Activated CD4-positive, CD25-positive, alpha-beta regulatory T cell treated with anti-CD3 and anti-CD28 coated beads, Interleukin-2, amount 50 U/mL, for 72 hours (primary cell): ENCODE data around the gene ZIM2.
"Not testable (repeated sequence)": the region's sequence is repeated elsewhere in the genome, so short reads cannot be mapped to it uniquely, and the experiment has no call there.

ENCODE experiments used
- DNase-seq: peaks from one replicate; pipeline ENCODE4 v3.0.0; 2021

ZIM2 gene

GRCh38 chr19:56840451-56841192 lies at the start of gene ZIM2, which contains the start of gene PEG3:
Gene ZIM2, minus strand, starts transcription at chr19:56840726. Its CDS starts 16,449 bp downstream, at chr19:56824277.
Gene PEG3, minus strand, starts transcription at chr19:56840726. Its CDS starts 16,071 bp downstream, at chr19:56824655.
- DNase-seq: no peak

- no peak for DNase-seq
Observed at GRCh38 chr19:56885173-56885985, 44.9 kb upstream of the ZIM2 start.

- no peak for DNase-seq
Observed at GRCh38 chr19:56884441-56884840, 43.9 kb upstream of the ZIM2 start.

- no peak for DNase-seq
Observed at GRCh38 chr19:56880592-56881190, 40.2 kb upstream of the ZIM2 start.

GRCh38 chr19:56877069-56877715 lies 36.7 kb upstream of the ZIM2 start:
- no peak for DNase-seq

GRCh38 chr19:56875717-56876116 lies 35.2 kb upstream of the ZIM2 start:
- no peak for DNase-seq

GRCh38 chr19:56874530-56874929 lies 34.0 kb upstream of the ZIM2 start:
- no peak for DNase-seq

GRCh38 chr19:56873493-56873892 lies 33.0 kb upstream of the ZIM2 start:
- DNase-seq: no peak

- DNase-seq: no peak
Observed at GRCh38 chr19:56869886-56870285, 29.4 kb upstream of the ZIM2 start.

- no peak for DNase-seq
Observed at GRCh38 chr19:56868446-56868845, 27.9 kb upstream of the ZIM2 start.

- DNase-seq: no peak
Observed at GRCh38 chr19:56866538-56866937, 26.0 kb upstream of the ZIM2 start.

GRCh38 chr19:56864443-56865125 lies 24.1 kb upstream of the ZIM2 start:
- DNase-seq: no peak

- DNase-seq: no peak
Observed at GRCh38 chr19:56862741-56863140, 22.2 kb upstream of the ZIM2 start.

- not testable (repeated sequence) for DNase-seq
Observed at GRCh38 chr19:56860409-56860808, 19.9 kb upstream of the ZIM2 start.

- DNase-seq: no peak
Observed at GRCh38 chr19:56858026-56858425, 17.5 kb upstream of the ZIM2 start.

GRCh38 chr19:56856822-56857221 lies 16.3 kb upstream of the ZIM2 start:
- DNase-seq: no peak

- not testable (repeated sequence) for DNase-seq
Observed at GRCh38 chr19:56852361-56852760, 11.8 kb upstream of the ZIM2 start.

- DNase-seq: no peak
Observed at GRCh38 chr19:56848166-56848565, 7.6 kb upstream of the ZIM2 start.

GRCh38 chr19:56842412-56842811 lies 1.9 kb upstream of the ZIM2 start:
- no peak for DNase-seq

GRCh38 chr19:56841193-56841543 lies 642 bp upstream of the ZIM2 start:
- DNase-seq: no peak

GRCh38 chr19:56839652-56840450 lies 675 bp downstream of the ZIM2 start:
- no peak for DNase-seq
